Measurements from ENCODE around the gene PAN3.

PAN3 gene

GRCh38 chr13:28145049-28145448 lies 6.7 kb downstream of the PAN3 start:
- Histone ChIP-seq H3K27me3 (ENCODE audit: insufficient read depth, poor library complexity, severe bottlenecking) (no peaks in the 10 kb centered on the region), H3K4me3 (replicated peaks; ENCODE audit: insufficient read depth, low read length) (no peak overlapping the region), H3K27ac (replicated peaks) (no peak overlapping the region)
- TF ChIP-seq REST (IDR thresholded peaks at IDR 0.05; ENCODE audit: insufficient replicate concordance, low read depth), result no peak
- no peak for TF ChIP-seq POLR2AphosphoS5 (IDR thresholded peaks at IDR 0.05; ENCODE audit: low read depth)
- TF ChIP-seq GABPA (IDR thresholded peaks at IDR 0.05; ENCODE audit: low read depth), result no peak
- no peak for TF ChIP-seq SPI1 (IDR thresholded peaks at IDR 0.05; ENCODE audit: borderline replicate concordance, low read depth)
- DNase-seq (ENCODE audit: low read depth in 1 of 2, low spot score in 1 of 2), result no peak

- DNase-seq (ENCODE audit: low read depth in 1 of 2, low spot score in 1 of 2), result no peak
- TF ChIP-seq CTCF (IDR thresholded peaks at IDR 0.05; ENCODE audit: insufficient read depth, low read length) (no peak), POLR2AphosphoS5 (IDR thresholded peaks at IDR 0.05; ENCODE audit: low read depth) (no peak), SPI1 (IDR thresholded peaks at IDR 0.05; ENCODE audit: borderline replicate concordance, low read depth) (no peak), GABPA (IDR thresholded peaks at IDR 0.05; ENCODE audit: low read depth) (no peak), REST (IDR thresholded peaks at IDR 0.05; ENCODE audit: insufficient replicate concordance, low read depth) (no peak)
- H3K4me3 ChIP-seq (replicated peaks; ENCODE audit: insufficient read depth, low read length), result no peak overlapping the region
- H3K27ac ChIP-seq (replicated peaks), result no peak overlapping the region
- H3K27me3 ChIP-seq (ENCODE audit: insufficient read depth, poor library complexity, severe bottlenecking), result no peaks in the 10 kb centered on the region
Measured at GRCh38 chr13:28147495-28147894, 9.2 kb downstream of the PAN3 start.

- H3K4me3 ChIP-seq (replicated peaks; ENCODE audit: insufficient read depth, low read length), result no peak overlapping the region
- no peak overlapping the region for H3K27ac ChIP-seq (replicated peaks)
- TF ChIP-seq REST (IDR thresholded peaks at IDR 0.05; ENCODE audit: insufficient replicate concordance, low read depth) (no peak), POLR2AphosphoS5 (IDR thresholded peaks at IDR 0.05; ENCODE audit: low read depth) (no peak), SPI1 (IDR thresholded peaks at IDR 0.05; ENCODE audit: borderline replicate concordance, low read depth) (no peak), CTCF (IDR thresholded peaks at IDR 0.05; ENCODE audit: insufficient read depth, low read length) (no peak), GABPA (IDR thresholded peaks at IDR 0.05; ENCODE audit: low read depth) (no peak)
- no peak for DNase-seq (ENCODE audit: low read depth in 1 of 2, low spot score in 1 of 2)
- H3K27me3 ChIP-seq (ENCODE audit: insufficient read depth, poor library complexity, severe bottlenecking), result no peaks in the 10 kb centered on the region
Measured at GRCh38 chr13:28159057-28159456, 20.7 kb downstream of the PAN3 start.
